Neural cell (in vitro differentiated cells): ENCODE data around the gene PAMR1. TPM values are rescaled to one million over a fixed set of nuclear protein-coding genes. Genes with fewer than 3 reads are reported as not detected.

ENCODE experiments used
- H2AFZ ChIP-seq: fragments of 200-600, 300-800 bp; sonication (generic), shearing (Covaris generic); 2 replicates; pipeline ENCODE4 v1.6.0; 2014; ENCODE audit warnings: low read depth, mild to moderate bottlenecking, antibody characterized with exemption, low read length, moderate library complexity
- H3F3A ChIP-seq: fragments of 200-600 bp; shearing (Covaris generic); 2 replicates; pipeline ENCODE4 v1.6.1; 2016; ENCODE audit warnings: mild to moderate bottlenecking, moderate library complexity, mixed read lengths, antibody characterized with exemption, low read length; ENCODE audit not compliant: insufficient read depth, poor library complexity, severe bottlenecking
- H3K27ac ChIP-seq: fragments of 200-600, 300-800 bp; sonication (generic), shearing (Covaris generic); 2 replicates; pipeline ENCODE4 v1.5.1; 2014; ENCODE audit warnings: mild to moderate bottlenecking, low read length, moderate library complexity
- H3K27me3 ChIP-seq: fragments of 300-800, 200-600 bp; sonication (generic), shearing (Covaris generic); 2 replicates; pipeline ENCODE4 v1.6.0; 2014; ENCODE audit warnings: mild to moderate bottlenecking, low read depth, low read length, moderate library complexity; ENCODE audit not compliant: insufficient read depth
- H3K36me3 ChIP-seq: fragments of 300-800, 200-600 bp; sonication (generic), shearing (Covaris generic); 2 replicates; pipeline ENCODE4 v1.5.1; 2014; ENCODE audit warnings: mild to moderate bottlenecking, antibody characterized with exemption, low read length, moderate library complexity; ENCODE audit not compliant: insufficient read depth
- H3K4me2 ChIP-seq: fragments of 300-800, 200-600 bp; sonication (generic), shearing (Covaris generic); 2 replicates; pipeline ENCODE4 v1.6.0; 2014; ENCODE audit warnings: mild to moderate bottlenecking, low read length
- H3K4me3 ChIP-seq: fragments of 300-800, 200-600 bp; sonication (generic), shearing (Covaris generic); 2 replicates; pipeline ENCODE4 v1.5.1; 2014; ENCODE audit warnings: mild to moderate bottlenecking, low read length, moderate library complexity
- H3K79me2 ChIP-seq: fragments of 200-600 bp; shearing (Covaris generic); replicated peaks from 2 replicates; pipeline ENCODE4 v1.6.0; 2014; ENCODE audit warnings: mild to moderate bottlenecking, low read length, moderate library complexity; ENCODE audit not compliant: insufficient read depth
- H3K9ac ChIP-seq: fragments of 300-800, 200-600 bp; sonication (generic), shearing (Covaris generic); 2 replicates; pipeline ENCODE4 v1.6.1; 2016; ENCODE audit warnings: mild to moderate bottlenecking, low read length, mixed read lengths
- H3K9me2 ChIP-seq: fragments of 200-600 bp; shearing (Covaris generic); 2 replicates; pipeline ENCODE4 v1.6.1; 2016; ENCODE audit warnings: mild to moderate bottlenecking, low read length, mixed read lengths; ENCODE audit not compliant: insufficient read depth
- H3K9me3 ChIP-seq: fragments of 200-600, 300-800 bp; sonication (generic), shearing (Covaris generic); 2 replicates; pipeline ENCODE4 v1.6.1; 2016; ENCODE audit warnings: mild to moderate bottlenecking, mixed run types, low read length, moderate library complexity, mixed read lengths
- H4K20me1 ChIP-seq: fragments of 200-600 bp; shearing (Covaris generic); 2 replicates; pipeline ENCODE4 v1.6.1; 2016; ENCODE audit warnings: mild to moderate bottlenecking, mixed run types; ENCODE audit not compliant: insufficient read depth
- CTCF ChIP-seq: fragments of 450-650 bp; IDR thresholded peaks from 2 replicates; pipeline ENCODE4 v1.5.1; 2014; ENCODE audit warnings: antibody characterized with exemption, mild to moderate bottlenecking, moderate library complexity; ENCODE audit not compliant: poor library complexity, severe bottlenecking
- EP300 ChIP-seq: fragments of 450-650 bp; conservative IDR thresholded peaks from 2 replicates; pipeline ENCODE4 v1.6.1; 2014; ENCODE audit warnings: antibody characterized with exemption, mild to moderate bottlenecking, moderate library complexity; ENCODE audit not compliant: poor library complexity, severe bottlenecking
- EZH2 ChIP-seq: fragments of 200-600, 300-800 bp; shearing (Covaris generic), sonication (generic); IDR thresholded peaks from 2 replicates; pipeline ENCODE4 v1.6.1; 2014; ENCODE audit warnings: antibody characterized with exemption, low read length, borderline replicate concordance, mild to moderate bottlenecking; ENCODE audit not compliant: insufficient read depth, poor library complexity, severe bottlenecking
- MXI1 ChIP-seq: fragments of 450-650 bp; conservative IDR thresholded peaks from 2 replicates; pipeline ENCODE4 v1.6.1; 2014; ENCODE audit warnings: antibody characterized with exemption, mild to moderate bottlenecking; ENCODE audit not compliant: poor library complexity, severe bottlenecking
- POLR2AphosphoS5 ChIP-seq: IDR thresholded peaks from 2 replicates; pipeline ENCODE4 v1.6.1; 2012
- RAD21 ChIP-seq: fragments of 450-650 bp; conservative IDR thresholded peaks from 2 replicates; pipeline ENCODE4 v1.6.1; 2014; ENCODE audit warnings: antibody characterized with exemption, mild to moderate bottlenecking, moderate library complexity
- REST ChIP-seq: IDR thresholded peaks from 2 replicates; pipeline ENCODE4 v1.6.1; 2012; ENCODE audit warnings: borderline replicate concordance
- SMC3 ChIP-seq: fragments of 450-650 bp; conservative IDR thresholded peaks from 2 replicates; pipeline ENCODE4 v1.6.1; 2014; ENCODE audit warnings: antibody characterized with exemption, mild to moderate bottlenecking, moderate library complexity; ENCODE audit not compliant: poor library complexity
- TAF1 ChIP-seq: IDR thresholded peaks from 2 replicates; pipeline ENCODE4 v1.6.1; 2012; ENCODE audit warnings: low read depth
- polyA plus RNA-seq: library from polyadenylated mRNA; depleted of rRNA; stranded (reverse); fragments of >200 nt; gene quantifications from 2 replicates; pipeline ENCODE4 v1.2.3, GENCODE V29; 2014

The PAMR1 gene
- polyA plus RNA-seq, 1 donor from 2014 or later, result 0.48 TPM

GRCh38 chr11:35563484-35564244, 38.2 kb upstream of the PAMR1 start:
- Histone ChIP-seq H3K79me2 (no peaks in the 10 kb centered on the region), H3K4me3 (no peak overlapping the region), H2AFZ (no peak overlapping the region), H3F3A (no peaks in the 10 kb centered on the region), H3K36me3 (no peaks in the 10 kb centered on the region), H3K27me3 (no peaks in the 10 kb centered on the region), H3K9me3 (no peaks in the 10 kb centered on the region), H3K9ac (no peak overlapping the region), H3K9me2 (no peaks in the 10 kb centered on the region), H3K27ac (no peak overlapping the region), H3K4me2 (no peak overlapping the region), H4K20me1 (no peaks in the 10 kb centered on the region)
- TF ChIP-seq CTCF (no peak), EZH2 (no peak), POLR2AphosphoS5 (no peak), MXI1 (no peak), EP300 (no peak), REST (no peak), SMC3 (no peak), TAF1 (no peak), RAD21 (no peak)

GRCh38 chr11:35559949-35560348, 34.5 kb upstream of the PAMR1 start:
- no peaks in the 10 kb centered on the region for H4K20me1 ChIP-seq
- no peaks in the 10 kb centered on the region for H3K9me3 ChIP-seq
- no peak for TF ChIP-seq MXI1
- TF ChIP-seq TAF1, result no peak
- no peak for TF ChIP-seq POLR2AphosphoS5
- no peak for TF ChIP-seq EZH2
- no peak for TF ChIP-seq RAD21
- no peak for TF ChIP-seq SMC3
- TF ChIP-seq REST, result no peak
- no peak for TF ChIP-seq EP300
- no peak for TF ChIP-seq CTCF
- H3K36me3 ChIP-seq, result no peaks in the 10 kb centered on the region
- no peak overlapping the region for H3K4me3 ChIP-seq
- no peak overlapping the region for H3K27ac ChIP-seq
- H3K4me2 ChIP-seq, result no peak overlapping the region
- H2AFZ ChIP-seq, result no peak overlapping the region
- H3K27me3 ChIP-seq, result no peaks in the 10 kb centered on the region
- no peaks in the 10 kb centered on the region for H3K9me2 ChIP-seq
- H3F3A ChIP-seq, result no peaks in the 10 kb centered on the region
- H3K9ac ChIP-seq, result no peak overlapping the region
- no peaks in the 10 kb centered on the region for H3K79me2 ChIP-seq
